Measurements from ENCODE around the gene ALG9. TPM values are rescaled to one million over a fixed set of nuclear protein-coding genes. Genes with fewer than 3 reads are reported as not detected.

Gene ALG9
- total and polyA plus RNA-seq, 2 donors (not counting 3 experiments of a cell fraction or from before 2014, with no cell fraction given): 29.1 to 29.4 TPM

GRCh38 chr11:111815489-111815888, 55.9 kb downstream of the ALG9 start:
- no peak for DNase-seq (ENCODE audit: low read depth, low spot score)
- CTCF ChIA-PET: interaction anchor here (1.5 kb wide), 1 partner anchor 9 kb away, joined by 4 read pairs; no protein-coding TSS in a partner anchor
- no peak for FAIRE-seq

More at GRCh38 chr11:111815489-111815888, 55.9 kb downstream of the ALG9 start:
- no peaks in the 10 kb centered on the region for H3K9me3 ChIP-seq (replicated peaks; ENCODE audit: control insufficient read depth, insufficient read depth, low read length)
- H2AFZ ChIP-seq (ENCODE audit: low read depth, low read length): no peak overlapping the region
- intact Hi-C loops (cut with micrococcal nuclease): no loop called here
- BruUV-seq (replicated peaks): no TSS peak
- H3K79me2 ChIP-seq (ENCODE audit: control insufficient read depth, insufficient read depth, low read length): no peaks in the 10 kb centered on the region
- H3K27ac ChIP-seq (ENCODE audit: insufficient read depth, low read depth, low read length): no peak overlapping the region
- no peak overlapping the region for H3K9ac ChIP-seq (replicated peaks; ENCODE audit: extremely low read depth, insufficient read depth, low read length)
- POLR2A ChIA-PET: no interaction called here
- no peak overlapping the region for H3K4me2 ChIP-seq (ENCODE audit: insufficient read depth, low read length)
- no peak overlapping the region for H3K4me3 ChIP-seq (replicated peaks in 1 of 3; ENCODE audit: insufficient read depth in 1 of 3, low read depth in 1 of 3, low read length in 3 of 3)
- H3K27me3 ChIP-seq (ENCODE audit: control insufficient read depth in 2 of 2, insufficient read depth in 2 of 2, low read length in 2 of 2): no peaks in the 10 kb centered on the region
- no peaks in the 10 kb centered on the region for H4K20me1 ChIP-seq (replicated peaks; ENCODE audit: control insufficient read depth, extremely low read depth, insufficient read depth, low read length)
- dilution Hi-C loops (cut with MboI; ENCODE audit: extremely low pct_ligation_motif_present, low sequenced_read_pairs): no loop called here
- no peaks in the 10 kb centered on the region for H3K36me3 ChIP-seq (ENCODE audit: control insufficient read depth in 2 of 2, extremely low read depth in 1 of 2, insufficient read depth in 2 of 2, low read length in 2 of 2)
- no peak for TF ChIP-seq POLR2A (IDR thresholded peaks at IDR 0.05; ENCODE audit: low read depth, low read length)
- TF ChIP-seq CTCF (IDR thresholded peaks at IDR 0.05; ENCODE audit: extremely low read depth in 1 of 2, insufficient read depth in 1 of 2, low read depth in 1 of 2, low read length in 2 of 2): no peak
- no peak for TF ChIP-seq JUN (IDR thresholded peaks at IDR 0.05; ENCODE audit: borderline replicate concordance, insufficient read depth, insufficient read length, low read depth)
- TF ChIP-seq GATA2 (IDR thresholded peaks at IDR 0.05; ENCODE audit: insufficient read depth, insufficient read length, low read depth, low read length): no peak
- H3K9me1 ChIP-seq (replicated peaks; ENCODE audit: control insufficient read depth, extremely low read depth, insufficient read depth, low read length): no peaks in the 10 kb centered on the region
- peaks cover 19% of the 10 kb centered on the region for H3K4me1 ChIP-seq (ENCODE audit: control insufficient read depth, extremely low read depth, insufficient read depth, low read length)

All from endothelial cell of umbilical vein (primary cell).